ENCODE data around the gene FAM168A.
A peak's percentile ranks its signal among the peaks of the same experiment; 100 is the strongest.

The FAM168A gene

DNA sequence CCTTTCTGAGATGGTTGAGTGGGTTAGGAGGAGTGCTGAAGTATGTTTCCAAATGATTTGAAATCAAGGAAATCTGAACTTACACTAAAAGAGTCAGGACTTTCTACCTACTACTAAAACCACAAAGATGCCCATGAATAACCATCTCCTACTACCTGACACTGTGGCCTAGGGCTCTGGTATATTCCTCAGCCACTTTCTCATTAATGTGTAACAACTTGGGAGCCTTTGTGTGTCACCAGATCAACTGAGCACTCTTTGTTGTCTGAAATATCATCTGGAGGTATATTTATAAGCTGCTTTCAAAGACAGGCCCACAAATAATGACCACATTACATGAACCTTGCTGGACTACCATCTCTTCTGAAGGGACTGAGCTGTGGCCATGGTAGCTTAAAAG lies 177.8 kb downstream of the FAM168A start:
- no peak for DNase-seq

DNA sequence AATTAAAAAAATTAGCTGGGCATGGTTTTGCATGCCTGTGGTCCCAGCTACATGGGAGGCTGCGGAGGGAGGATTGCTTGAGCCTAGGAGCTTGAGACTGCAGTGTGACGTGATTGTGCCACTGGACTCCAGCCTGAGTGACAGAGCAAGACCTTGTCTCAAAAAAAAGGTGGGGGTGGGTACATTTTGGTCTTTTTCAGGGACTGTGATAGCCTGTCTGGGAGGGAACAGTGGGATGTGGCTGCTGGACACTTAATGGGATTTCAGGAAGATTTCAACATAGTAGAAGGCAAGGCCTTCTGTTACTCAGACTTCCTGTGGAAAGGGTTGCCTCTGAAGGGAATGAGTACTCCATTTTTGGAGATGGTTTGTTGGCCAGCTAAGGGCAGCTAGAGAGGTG lies 181.1 kb downstream of the FAM168A start:
- peak; percentile 11 for DNase-seq

DNA sequence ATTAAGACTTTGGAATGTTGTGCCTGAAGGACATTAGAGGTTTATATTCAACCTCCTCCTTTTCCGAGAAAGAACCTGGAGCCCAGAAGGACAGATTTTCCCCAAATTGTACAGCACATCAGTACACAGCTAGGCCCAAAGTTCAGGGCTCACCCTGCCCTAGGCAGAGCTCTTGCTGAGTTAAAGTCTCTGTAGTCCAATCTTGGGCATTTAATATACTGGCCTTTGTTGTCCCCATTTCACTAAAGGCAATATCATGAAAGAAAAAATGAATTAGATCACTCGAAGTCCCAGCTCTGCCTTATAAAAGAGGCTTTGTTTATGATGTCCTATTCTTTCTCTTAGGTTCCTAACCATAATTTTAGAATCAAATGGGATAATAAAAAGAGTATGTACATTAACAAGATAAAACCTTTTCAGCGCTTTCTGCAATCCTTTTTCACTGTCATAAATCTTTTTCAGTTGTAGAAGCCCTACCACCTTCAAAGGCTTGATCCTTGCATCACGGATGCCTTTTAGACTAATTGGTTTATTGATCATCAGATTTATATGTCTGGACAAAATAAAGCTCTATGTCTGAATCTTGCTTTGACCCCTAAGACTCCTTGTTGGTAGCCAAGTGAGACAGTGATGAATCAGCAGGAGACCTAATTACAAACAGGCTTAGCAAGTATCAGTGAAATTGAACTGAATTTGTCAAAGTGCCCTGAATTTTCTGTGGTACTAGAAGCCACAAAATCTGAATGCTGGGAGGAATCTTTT lies 181.9 kb downstream of the FAM168A start:
- DNase-seq: no peak

DNA sequence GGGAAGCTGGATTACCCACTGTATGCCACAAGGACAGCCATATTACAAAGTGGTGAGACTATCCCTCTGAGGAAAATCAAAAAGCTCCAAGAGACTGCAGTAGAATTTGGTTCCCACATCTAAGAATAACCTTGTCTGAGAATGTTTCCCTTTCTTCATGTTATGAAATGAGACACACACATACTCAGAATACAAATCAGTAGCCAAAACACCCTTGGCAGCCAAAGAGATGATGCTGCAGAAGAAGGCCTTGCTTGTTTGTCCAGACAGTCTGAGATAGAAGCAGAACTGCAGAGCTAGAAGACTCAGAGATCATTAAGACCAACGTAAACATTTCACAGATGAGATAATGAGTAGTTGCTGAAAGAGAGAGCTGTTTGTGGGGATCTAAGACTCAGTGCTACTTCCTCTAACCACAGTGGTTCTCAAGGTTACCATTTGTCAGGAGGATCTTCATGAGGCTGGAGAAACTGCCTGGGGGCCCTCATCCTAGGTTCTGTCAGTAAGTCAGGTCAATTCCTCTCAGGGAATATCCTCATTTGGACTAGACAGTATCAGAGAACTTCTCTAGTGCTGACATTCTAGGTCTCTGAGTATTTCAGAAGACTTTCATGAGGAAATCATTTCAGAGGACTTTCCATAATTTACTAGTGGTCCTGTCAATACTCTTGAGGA lies 182.8 kb downstream of the FAM168A start:
- no peak for DNase-seq

DNA sequence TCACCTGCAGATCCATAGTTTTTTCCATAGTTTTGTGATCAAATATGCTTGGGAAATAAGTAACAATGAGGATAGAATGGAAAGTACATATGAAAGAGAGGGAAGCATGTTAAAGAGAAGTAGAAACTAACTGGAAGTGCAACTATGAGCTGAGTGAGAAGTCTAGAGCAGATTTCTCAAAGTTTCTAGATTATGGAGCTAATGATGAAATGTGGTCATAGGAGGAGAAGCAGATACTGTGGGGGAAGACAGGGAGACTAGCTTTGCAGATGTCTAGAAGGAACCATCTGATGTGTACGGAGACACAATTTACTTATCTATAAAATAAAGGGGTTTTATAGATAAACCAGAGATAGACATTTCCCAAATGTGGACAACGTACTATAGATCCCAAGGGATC lies 184.7 kb downstream of the FAM168A start:
- DNase-seq: no peak

DNA sequence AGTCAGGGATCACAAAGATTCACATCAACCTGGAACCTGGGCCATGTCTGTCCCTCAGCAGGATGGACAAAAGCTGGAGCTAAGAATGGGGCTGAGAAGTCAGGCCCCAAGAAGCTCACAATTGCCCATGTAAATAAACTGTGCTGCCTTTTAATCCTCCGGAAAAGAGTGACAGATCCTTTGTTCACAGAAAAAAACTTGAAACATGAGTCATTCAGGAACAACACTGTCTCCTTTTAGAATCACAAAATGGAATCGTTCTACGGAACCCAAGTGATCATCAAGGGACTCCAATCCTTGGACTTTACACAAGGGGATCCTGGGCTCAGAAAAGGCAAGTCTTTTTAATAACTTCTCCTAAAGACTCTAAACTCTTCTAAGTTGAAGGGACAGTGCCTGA lies 185.6 kb downstream of the FAM168A start:
- DNase-seq: no peak

DNA sequence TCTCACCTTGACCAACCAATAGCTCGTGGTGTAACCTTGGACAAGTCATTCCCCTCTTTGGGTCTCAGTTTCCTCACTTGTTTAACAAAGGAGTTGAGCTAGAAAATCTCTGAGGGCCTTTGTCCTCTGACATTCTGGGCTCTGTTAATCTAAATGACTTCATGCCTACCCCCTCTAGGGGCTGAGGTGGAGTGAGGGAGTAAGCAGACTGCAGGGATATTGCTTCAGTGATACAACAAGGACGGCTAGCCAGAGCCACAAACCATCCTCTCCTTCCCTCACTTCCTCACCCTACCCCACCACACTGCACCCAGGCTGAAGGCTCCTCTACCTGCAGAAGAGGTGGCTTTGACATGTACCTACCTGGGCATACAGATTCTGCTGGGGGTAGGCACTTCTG lies 186.9 kb downstream of the FAM168A start:
- DNase-seq: no peak

DNA sequence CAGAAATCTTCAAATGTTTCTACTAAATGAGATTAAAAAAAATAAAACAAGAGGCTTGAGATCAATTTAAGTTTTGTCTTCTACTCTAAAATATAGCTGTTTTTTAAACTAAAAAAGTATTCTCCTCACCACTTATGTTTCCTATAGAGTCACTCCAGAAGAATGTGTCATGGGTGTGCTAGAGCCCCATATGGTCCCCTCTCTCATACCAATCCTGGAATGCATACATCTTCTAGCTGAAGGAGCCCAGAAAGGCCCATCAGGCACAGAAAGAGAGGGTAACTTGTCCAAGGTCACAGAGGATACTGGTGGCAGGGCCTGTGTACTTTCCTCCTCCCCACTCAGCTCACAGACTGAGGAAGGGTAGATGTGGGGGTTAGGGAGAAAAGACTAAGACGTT lies 187.3 kb downstream of the FAM168A start:
- no peak for DNase-seq

DNA sequence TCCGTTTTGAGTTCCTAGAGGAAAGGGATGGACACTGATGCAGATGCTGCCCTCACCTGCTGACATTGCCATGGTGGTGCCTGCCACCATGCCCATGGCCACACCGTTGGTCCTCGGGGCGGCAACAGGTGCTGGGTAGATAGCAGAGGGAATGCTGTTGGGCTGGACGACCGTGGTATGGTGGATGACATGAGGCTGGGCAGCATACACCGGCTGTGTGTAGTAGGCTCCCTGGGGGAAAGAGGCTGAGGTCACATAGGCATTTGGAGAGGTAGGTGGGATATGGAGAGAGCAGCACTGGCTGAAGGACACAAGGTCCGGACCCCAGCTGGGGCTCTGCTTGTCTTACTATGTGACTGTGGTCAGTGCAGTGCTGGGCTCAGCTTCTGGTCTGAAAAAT lies 188.5 kb downstream of the FAM168A start:
- no peak for DNase-seq

DNA sequence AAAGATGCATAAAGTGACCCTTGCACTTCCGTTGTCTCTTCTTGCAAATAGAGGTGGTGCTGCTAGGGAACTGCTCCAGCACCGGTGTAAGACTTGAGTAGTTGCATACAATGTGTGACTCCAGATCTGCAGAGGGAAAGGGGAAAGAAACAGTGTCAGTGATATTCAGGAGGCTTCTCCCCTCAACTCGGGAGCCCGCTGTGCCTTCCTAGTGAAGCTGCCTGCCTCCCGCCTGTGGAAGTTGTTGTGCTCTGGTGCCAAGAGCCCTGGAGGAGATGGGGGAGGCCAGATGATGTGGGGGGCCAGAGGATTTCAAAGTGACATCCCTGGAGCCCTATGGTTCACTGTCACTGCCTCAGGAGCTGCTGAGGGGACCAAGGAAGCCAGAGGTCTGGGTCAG lies 191.3 kb downstream of the FAM168A start:
- DNase-seq: no peak

DNA sequence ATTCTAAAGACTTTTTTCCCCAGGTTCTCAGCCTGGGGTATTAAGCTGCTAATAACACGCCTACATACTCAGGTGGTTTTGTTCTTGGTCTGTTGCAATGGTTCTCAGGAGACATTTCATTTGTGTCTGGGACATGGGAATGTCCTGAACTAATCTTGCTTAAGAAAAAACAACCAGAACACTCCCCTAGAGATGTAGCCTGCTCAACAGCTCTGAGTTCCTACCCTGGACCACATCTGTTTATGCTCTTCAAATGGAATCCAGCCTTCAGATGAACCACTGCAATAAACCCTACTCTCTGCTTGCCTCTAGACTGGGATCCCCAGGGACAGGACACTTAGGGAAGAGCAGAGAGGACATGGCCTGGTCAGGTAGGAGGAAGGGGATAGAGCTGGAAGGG lies 191.8 kb downstream of the FAM168A start:
- DNase-seq: no peak

DNA sequence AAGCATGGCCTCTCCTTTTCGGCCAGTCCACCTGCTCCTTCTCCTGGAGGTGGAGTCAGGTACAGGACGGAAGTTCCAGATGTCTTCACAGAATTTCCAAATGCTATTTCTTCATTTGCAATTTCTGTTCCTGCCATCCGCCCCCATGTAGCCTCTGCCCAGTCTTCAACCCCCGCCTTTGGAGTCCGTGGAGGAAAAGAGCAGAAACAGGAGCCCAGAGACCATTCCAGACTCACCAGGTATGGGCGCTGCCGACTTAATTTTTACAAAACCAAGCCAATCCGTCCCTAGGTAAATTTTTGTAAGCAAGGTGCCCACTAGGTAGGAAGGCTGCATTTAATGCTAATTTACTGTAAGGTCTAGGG lies 192.8 kb downstream of the FAM168A start:
- no peak for DNase-seq

DNA sequence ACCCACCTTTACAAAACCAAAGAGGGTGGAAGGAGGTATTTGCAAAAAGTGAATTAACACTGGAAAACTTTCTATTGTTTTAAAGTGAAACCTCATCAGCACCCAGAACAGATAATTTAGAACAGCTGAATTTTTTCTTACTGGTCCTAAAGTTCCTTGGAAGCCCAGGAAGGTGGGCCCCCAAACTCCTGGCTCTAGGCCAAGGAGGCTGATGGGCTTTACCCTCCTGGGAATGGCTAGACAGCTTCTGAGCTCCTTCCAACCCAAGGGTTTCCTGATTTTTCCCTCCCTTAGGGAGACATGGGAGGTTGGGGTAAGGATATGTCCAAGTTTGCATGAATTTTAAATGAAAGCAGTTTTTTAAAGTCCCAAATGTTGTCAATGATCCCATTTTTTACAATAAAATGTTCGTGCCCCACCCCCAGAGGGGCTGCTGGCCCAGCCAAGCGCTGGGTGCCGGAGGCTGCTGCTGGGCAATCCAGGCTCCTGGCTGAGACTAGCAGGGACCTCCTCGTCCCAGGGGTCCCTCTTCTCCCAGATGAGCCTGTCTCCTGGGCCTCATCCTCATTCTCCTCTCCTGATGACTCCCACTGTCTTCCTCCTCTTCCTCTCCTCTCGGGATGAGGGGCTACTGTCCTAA lies 193.3 kb downstream of the FAM168A start:
- no peak for DNase-seq

DNA sequence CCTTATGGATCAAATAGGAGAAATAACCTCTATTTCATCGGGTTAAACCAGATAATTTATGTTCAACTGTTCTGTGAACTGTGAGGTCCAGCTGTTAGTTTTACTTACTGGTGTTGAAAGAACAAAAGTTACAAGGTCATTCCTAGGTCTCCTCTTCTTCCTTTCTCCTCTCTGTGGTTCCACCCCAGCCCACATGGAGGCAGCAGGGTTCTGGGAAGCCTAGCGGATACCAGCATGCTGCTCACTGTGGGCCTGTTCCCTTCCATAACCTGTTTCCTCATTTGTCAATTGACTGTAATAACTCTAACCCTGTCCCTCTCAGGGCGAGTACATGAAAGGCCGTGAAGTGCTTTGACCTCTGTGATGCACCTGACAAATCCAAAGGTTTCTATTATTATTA lies 193.9 kb downstream of the FAM168A start:
- DNase-seq: no peak

DNA sequence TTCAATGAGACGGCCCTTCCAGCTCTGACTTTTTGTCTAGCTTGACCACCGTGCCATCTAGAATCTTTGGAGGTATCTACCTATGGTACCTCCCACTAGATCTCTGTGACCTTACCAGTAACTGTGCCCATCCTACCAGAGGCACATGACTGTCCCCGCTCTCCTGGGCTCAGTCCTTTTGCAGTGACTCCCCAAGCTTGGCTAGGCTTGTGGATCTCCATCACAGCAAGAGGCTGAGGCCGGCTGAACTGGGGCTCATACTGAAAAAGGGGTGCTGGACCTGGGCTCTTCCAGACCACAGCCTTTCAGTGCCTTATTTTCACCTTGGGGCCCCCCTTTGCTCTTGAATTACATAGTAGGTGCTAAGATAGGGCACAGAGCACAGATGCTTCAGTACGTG lies 194.4 kb downstream of the FAM168A start:
- no peak for DNase-seq

DNA sequence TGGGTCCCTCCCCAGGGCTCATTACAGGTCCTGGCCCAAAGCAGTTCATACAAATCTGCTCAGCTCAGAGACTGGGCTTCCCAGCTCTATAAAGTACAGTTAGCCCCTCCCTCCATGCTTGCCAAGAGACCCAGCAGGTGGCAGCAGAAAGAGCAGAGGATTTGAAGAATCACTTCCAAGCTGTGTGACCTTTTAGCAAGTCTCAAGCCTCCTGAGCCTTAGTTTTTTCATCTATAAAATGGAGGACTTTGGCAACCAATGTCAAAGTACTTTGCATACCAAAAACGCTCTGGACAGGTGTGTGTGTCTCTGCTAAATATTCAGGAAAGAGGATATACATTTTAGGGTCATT lies 195.1 kb downstream of the FAM168A start:
- DNase-seq: no peak

DNA sequence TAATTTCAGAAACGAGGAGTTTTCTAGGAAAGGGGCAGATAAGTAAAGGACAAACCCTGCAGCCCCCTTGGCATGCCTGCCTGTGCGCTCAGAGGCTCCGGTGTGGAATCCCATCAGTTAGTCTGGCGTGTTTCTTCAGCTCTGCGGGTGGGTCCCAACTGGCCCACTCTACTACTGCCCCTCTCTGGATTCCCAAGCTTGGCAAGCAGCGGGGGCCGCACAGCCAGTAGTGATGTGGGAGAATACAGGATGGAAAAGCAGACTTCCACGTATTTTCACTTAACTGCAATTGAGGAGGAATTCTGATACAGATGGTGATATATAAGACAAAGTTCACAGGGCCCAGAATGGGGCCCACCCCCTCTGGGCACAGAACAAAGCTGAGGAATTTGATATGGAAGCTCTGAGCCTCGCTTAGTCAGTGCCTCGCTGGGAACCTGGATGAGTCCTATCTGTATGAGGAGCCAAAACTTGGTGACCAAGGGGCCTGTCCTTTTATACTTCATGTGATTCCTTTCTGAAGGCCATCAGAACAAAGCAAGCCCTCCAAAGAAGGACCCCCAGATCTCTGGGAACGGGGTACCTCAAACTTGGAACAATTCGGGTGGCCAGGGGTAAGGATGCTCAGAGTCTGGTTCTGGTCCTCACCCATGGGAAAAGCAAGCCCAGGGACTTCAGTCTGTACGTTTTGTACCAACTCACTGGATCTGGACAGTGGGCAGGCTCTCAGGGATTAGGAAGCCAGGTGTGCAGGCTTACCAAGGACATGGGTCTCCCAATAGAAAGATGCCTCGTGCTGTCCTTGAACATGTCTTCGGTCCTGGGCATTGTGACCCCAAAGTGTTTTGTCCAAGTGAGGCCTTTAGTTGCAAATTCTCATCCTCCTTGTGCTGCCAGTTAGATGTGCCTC lies 195.7 kb downstream of the FAM168A start:
- no peak for DNase-seq

DNA sequence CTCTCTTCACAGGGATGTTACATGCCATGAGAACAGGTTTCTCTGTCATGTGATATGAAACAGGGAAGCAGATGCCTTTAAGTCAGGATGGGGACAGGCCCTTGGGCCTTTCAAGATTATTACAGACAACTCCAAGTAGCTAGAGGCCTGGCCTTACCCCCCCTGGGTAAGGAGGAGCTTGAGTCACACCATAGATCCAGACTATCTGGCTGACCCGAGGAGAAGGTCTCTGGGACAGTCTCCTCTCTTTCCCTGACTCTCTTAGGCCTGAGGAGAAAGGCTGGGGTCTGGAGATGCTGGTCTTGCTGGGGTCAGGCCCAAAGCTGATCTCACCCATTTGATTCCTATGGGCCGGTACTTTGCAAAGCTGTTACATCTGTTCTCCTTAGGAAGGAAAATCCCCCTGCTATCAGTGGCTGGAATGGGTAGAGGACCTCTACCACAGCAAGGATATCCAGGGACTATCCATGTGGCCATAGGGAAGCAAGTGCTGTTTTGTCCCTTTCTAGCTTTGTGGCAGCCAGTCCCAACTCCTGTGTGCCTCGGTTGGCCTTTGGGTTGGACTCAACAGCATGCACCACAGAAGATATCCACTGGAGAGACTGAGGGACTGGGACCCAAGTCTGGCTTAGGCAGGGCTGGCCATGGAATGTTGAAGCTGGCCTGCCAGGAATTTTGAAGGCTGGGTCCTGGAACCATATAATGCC lies 196.5 kb downstream of the FAM168A start:
- no peak for DNase-seq

DNA sequence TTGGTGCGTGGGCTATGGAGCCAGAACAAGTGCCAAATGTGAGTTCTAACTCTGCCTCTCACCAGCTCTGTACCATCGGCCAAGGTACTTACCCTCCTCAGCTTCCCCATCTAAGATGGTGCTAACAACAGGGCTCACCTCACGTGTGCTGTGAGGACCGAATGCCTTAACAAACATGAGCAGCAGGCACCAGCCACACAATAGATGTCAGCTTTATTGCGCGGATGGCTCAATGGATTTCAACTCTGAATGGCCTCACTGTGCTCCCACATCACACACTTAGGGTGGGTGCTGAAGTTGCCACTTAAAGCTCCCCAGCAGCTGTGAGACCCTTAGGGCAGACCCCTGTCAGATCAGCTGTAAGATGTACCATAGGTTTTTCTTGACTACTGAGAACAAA lies 197.6 kb downstream of the FAM168A start:
- DNase-seq: no peak

DNA sequence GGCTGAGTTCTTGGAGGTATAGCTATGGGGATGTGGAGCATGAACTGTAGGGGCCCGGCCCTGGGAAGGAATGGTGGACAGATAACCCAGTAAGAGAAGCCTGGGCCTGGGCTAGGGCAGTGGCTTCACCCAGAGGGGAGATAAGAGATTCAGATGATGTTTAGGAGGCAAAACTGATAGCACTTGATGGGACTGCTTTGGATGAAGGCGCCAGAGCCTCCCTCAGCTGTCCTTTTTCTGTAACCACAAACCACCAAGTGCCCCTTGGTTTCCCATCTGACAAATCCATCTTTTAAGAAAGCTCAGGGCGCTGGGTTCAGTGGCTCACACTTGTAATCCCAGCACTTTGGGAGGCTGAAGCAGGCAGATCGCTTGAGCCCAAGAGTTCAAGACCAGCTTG lies 198.3 kb downstream of the FAM168A start:
- DNase-seq: no peak

DNA sequence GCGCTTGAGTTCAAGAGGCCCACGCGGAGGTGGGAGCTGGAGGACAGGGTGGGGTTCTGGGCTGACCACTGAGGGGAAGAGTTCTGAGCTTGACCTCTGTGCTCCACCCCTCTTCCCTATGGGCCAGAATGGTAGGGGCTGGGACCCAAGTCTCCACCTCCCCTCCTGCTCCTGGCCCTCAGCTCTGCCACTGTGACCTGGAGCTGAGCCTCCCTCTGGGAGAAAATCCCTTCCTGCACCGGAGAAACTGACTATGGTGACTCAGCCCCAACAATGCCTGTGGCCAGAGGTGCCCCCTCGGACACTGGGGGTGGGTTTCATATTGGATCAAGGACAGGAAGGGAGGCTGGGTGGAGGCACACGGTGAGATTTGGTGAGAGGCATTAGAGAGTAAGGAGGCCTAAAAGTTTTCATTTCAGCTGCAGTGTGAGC lies 198.7 kb downstream of the FAM168A start:
- DNase-seq: no peak

DNA sequence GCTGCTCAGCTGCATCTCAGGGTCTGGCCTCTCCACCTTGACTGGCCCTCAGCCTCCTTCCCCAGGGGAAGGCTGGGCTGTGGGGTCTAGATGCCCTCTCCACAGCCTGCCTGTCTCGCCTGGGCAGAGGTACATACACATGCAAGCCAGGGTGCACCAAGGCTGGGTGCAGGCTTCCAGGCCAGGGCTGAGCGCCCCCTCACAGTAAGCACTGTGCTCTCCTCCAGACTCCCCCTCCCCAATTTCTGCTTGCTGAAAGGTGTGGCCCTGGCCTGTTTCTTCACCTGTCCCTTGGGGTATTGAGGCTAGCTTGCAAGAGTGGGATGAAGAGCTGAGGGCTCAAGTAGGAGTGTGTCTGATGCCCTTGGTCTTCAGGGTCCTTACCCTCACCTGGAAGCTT lies 199.2 kb downstream of the FAM168A start:
- no peak for DNase-seq

DNA sequence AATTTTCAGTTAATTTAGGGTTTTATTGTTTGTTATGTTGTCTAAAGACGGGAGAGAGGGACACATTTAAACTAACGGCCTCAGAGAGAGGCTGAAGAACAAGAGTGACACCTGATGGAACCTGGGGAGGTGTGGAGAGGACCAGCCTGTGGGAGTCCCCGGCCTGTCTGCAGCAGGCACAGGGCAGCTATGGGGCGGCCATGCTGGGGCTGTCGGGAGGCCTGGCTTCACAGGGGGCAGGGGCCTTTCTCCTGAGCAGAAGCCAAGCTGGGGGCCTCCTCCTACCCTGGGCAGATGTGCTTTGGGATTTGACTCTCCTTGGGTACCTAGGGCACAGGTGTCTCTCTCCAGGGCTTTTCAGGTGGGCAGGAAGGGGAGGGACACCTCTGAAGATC lies 199.8 kb downstream of the FAM168A start:
- DNase-seq: no peak
